ENCODE results near the gene POFUT1.

POFUT1 gene

GRCh38 chr20:32285082-32285620, 77.5 kb downstream of the POFUT1 start:
- no peak for DNase-seq

- peak; percentile 64 for DNase-seq
These were observed 78.1 kb downstream of the POFUT1 start for GRCh38 chr20:32285621-32286371.

GRCh38 chr20:32287231-32287638, 79.6 kb downstream of the POFUT1 start:
- DNase-seq = no peak
